ENCODE results near the gene UBE3D.

Gene UBE3D

GRCh38 chr6:83065511-83066192 lies at the start of gene UBE3D:
Gene UBE3D, minus strand, starts transcription at chr6:83065841. Its CDS starts 123 bp downstream, at chr6:83065718.
- peak within 1 kb of the TSS; percentile 85 for H3K4me3 ChIP-seq (ENCODE audit: low read depth, low read length)

- no peak overlapping the region for H3K4me3 ChIP-seq (ENCODE audit: low read depth, low read length)
Measured at GRCh38 chr6:83114164-83114563, 48.5 kb upstream of the UBE3D start.

- no peak overlapping the region for H3K4me3 ChIP-seq (ENCODE audit: low read depth, low read length)
Measured at GRCh38 chr6:83113258-83113657, 47.6 kb upstream of the UBE3D start.

GRCh38 chr6:83108378-83108777 lies 42.7 kb upstream of the UBE3D start:
- no peak overlapping the region for H3K4me3 ChIP-seq (ENCODE audit: low read depth, low read length)

- H3K4me3 ChIP-seq (ENCODE audit: low read depth, low read length) = no peak overlapping the region
Measured at GRCh38 chr6:83098589-83098988, 32.9 kb upstream of the UBE3D start.

GRCh38 chr6:83097675-83098074 lies 32.0 kb upstream of the UBE3D start:
- no peak overlapping the region for H3K4me3 ChIP-seq (ENCODE audit: low read depth, low read length)

GRCh38 chr6:83097204-83097603 lies 31.6 kb upstream of the UBE3D start:
- no peak overlapping the region for H3K4me3 ChIP-seq (ENCODE audit: low read depth, low read length)

GRCh38 chr6:83096791-83097190 lies 31.1 kb upstream of the UBE3D start:
- no peak overlapping the region for H3K4me3 ChIP-seq (ENCODE audit: low read depth, low read length)

- no peak overlapping the region for H3K4me3 ChIP-seq (ENCODE audit: low read depth, low read length)
Measured at GRCh38 chr6:83092756-83093399, 27.2 kb upstream of the UBE3D start.

- no peak overlapping the region for H3K4me3 ChIP-seq (ENCODE audit: low read depth, low read length)
Measured at GRCh38 chr6:83086751-83087150, 21.1 kb upstream of the UBE3D start.

- no peak overlapping the region for H3K4me3 ChIP-seq (ENCODE audit: low read depth, low read length)
Measured at GRCh38 chr6:83083476-83083875, 17.8 kb upstream of the UBE3D start.

GRCh38 chr6:83073615-83074014 lies 8.0 kb upstream of the UBE3D start:
- no peak overlapping the region for H3K4me3 ChIP-seq (ENCODE audit: low read depth, low read length)

- no peak overlapping the region for H3K4me3 ChIP-seq (ENCODE audit: low read depth, low read length)
Measured at GRCh38 chr6:83072726-83073125, 7.1 kb upstream of the UBE3D start.

- H3K4me3 ChIP-seq (ENCODE audit: low read depth, low read length) = no peak overlapping the region
Measured at GRCh38 chr6:83071707-83072106, 6.1 kb upstream of the UBE3D start.

- no peak overlapping the region for H3K4me3 ChIP-seq (ENCODE audit: low read depth, low read length)
Measured at GRCh38 chr6:83071023-83071422, 5.4 kb upstream of the UBE3D start.

GRCh38 chr6:83069633-83070032 lies 4.0 kb upstream of the UBE3D start:
- H3K4me3 ChIP-seq (ENCODE audit: low read depth, low read length) = no peak overlapping the region

GRCh38 chr6:83068616-83069015 lies 3.0 kb upstream of the UBE3D start:
- peak overlapping the region; percentile 82 for H3K4me3 ChIP-seq (ENCODE audit: low read depth, low read length)

GRCh38 chr6:83067448-83068439 lies 2.1 kb upstream of the UBE3D start, which contains the start of gene DOP1A:
Gene DOP1A, plus strand, starts transcription at chr6:83067671. Its CDS starts 29,307 bp downstream, at chr6:83096978.
- peak within 1 kb of the TSS; percentile 82 for H3K4me3 ChIP-seq (ENCODE audit: low read depth, low read length)

GRCh38 chr6:83062225-83062624 lies 3.4 kb downstream of the UBE3D start:
- no peak overlapping the region for H3K4me3 ChIP-seq (ENCODE audit: low read depth, low read length)

- no peak overlapping the region for H3K4me3 ChIP-seq (ENCODE audit: low read depth, low read length)
Measured at GRCh38 chr6:83061190-83061589, 4.5 kb downstream of the UBE3D start.

- H3K4me3 ChIP-seq (ENCODE audit: low read depth, low read length) = no peak overlapping the region
Measured at GRCh38 chr6:83057705-83058321, 7.8 kb downstream of the UBE3D start.

Measured in iPS-11a (cell line).